ENCODE measurements around the gene WDTC1. TPM values are rescaled to one million over a fixed set of nuclear protein-coding genes. Genes with fewer than 3 reads are reported as not detected.

Gene WDTC1
- total and polyA plus RNA-seq, 12 donors, result 14.4 to 74.3 (median 61.6) TPM

- TF ChIP-seq CTCF (IDR thresholded peaks at IDR 0.05), result no peak
- intact Hi-C loops (cut with DNase I), result no loop called here
- ATAC-seq (no peak), DNase-seq (no peak)
- Histone ChIP-seq H3K4me1 (peaks cover 0 to 26% (median 0%) of the 10 kb centered on the region in 9 donors), H3K9me3 (no peaks in the 10 kb centered on the region), H3K27me3 (no peaks in the 10 kb centered on the region), H3K4me3 (no peak overlapping the region), H3K36me3 (no peaks in the 10 kb centered on the region), H3K27ac (no peak overlapping the region)
These were observed 20.7 kb downstream of the WDTC1 start for GRCh38 chr1:27255136-27255535.

- ATAC-seq (no peak), DNase-seq (no peak)
- Histone ChIP-seq H3K27ac (no peak overlapping the region), H3K27me3 (no peaks in the 10 kb centered on the region), H3K4me1 (peaks cover 0 to 26% (median 0%) of the 10 kb centered on the region in 9 donors), H3K9me3 (no peaks in the 10 kb centered on the region), H3K4me3 (no peak overlapping the region), H3K36me3 (peaks cover 0 to 17% (median 0%) of the 10 kb centered on the region in 9 donors)
- 95 to 97% methylated on average over 6 of the region's 6 CpGs for WGBS, 2 donors
- no peak for TF ChIP-seq CTCF (IDR thresholded peaks at IDR 0.05)
- intact Hi-C loops (cut with DNase I), result no loop called here
These were observed 22.7 kb downstream of the WDTC1 start for GRCh38 chr1:27257155-27257554.

GRCh38 chr1:27258598-27258997 is 24.2 kb downstream of the WDTC1 start:
- TF ChIP-seq CTCF (IDR thresholded peaks at IDR 0.05), result no peak
- Histone ChIP-seq H3K4me1 (peaks cover 0 to 23% (median 0%) of the 10 kb centered on the region in 9 donors), H3K36me3 (peaks cover 0 to 32% (median 5%) of the 10 kb centered on the region in 9 donors), H3K27ac (no peak overlapping the region), H3K9me3 (no peaks in the 10 kb centered on the region), H3K4me3 (no peak overlapping the region), H3K27me3 (no peaks in the 10 kb centered on the region)
- no peak for ATAC-seq
- WGBS, 2 donors, result 86 to 89% methylated on average over 6 of the region's 6 CpGs
- intact Hi-C loops (cut with DNase I), result no loop called here
- DNase-seq, result no peak

- intact Hi-C loops (cut with DNase I), result loop anchor here in 1 of 10 donors (5.0 kb wide), 1 partner anchor 70 kb away; no protein-coding TSS in a partner anchor
- DNase-seq (no peak), ATAC-seq (no peak)
- Histone ChIP-seq H3K9me3 (no peaks in the 10 kb centered on the region), H3K4me1 (no peaks in the 10 kb centered on the region), H3K27ac (no peak overlapping the region), H3K27me3 (no peaks in the 10 kb centered on the region), H3K4me3 (no peak overlapping the region), H3K36me3 (peaks cover 0 to 69% (median 21%) of the 10 kb centered on the region in 9 donors)
- TF ChIP-seq CTCF (IDR thresholded peaks at IDR 0.05), result no peak
- WGBS, 2 donors, result 72 to 77% methylated on average over 5 of the region's 5 CpGs
These were observed 32.7 kb downstream of the WDTC1 start for GRCh38 chr1:27267153-27267552.
